ENCODE measurements around the gene LARGE1.

- TF ChIP-seq CTCF (conservative IDR thresholded peaks at IDR 0.05 in 1 of 2, IDR thresholded peaks at IDR 0.05 in 1 of 2; ENCODE audit: low read depth in 1 of 2, low read length in 2 of 2) = no peak
- no peak for TF ChIP-seq EZH2 (IDR thresholded peaks at IDR 0.05; ENCODE audit: low read length, missing control alignments)
Observed at GRCh38 chr22:33914699-33915098, 5.6 kb downstream of the LARGE1 start.

All from fibroblast of lung (primary cell).